ENCODE measurements around the gene WLS. TPM values are rescaled to one million over a fixed set of nuclear protein-coding genes. Genes with fewer than 3 reads are reported as not detected.

WLS gene
- total and polyA plus RNA-seq, 7 donors: 12.6 to 188 (median 99.2) TPM

GRCh38 chr1:68149110-68149798 lies 83.1 kb downstream of the WLS start:
- peaks cover 21 to 96% (median 50%) of the 10 kb centered on the region in 4 donors for H3K36me3 ChIP-seq
- intact Hi-C loops (cut with DNase I): no loop called here
- peak overlapping the region in 2 of 4 donors; percentile 70 to 71 for H3K27ac ChIP-seq
- peaks cover 0 to 22% (median 10%) of the 10 kb centered on the region in 4 donors for H3K4me1 ChIP-seq
- H3K27me3 ChIP-seq: no peaks in the 10 kb centered on the region
- peak in 1 of 4 donors; percentile 41 for TF ChIP-seq POLR2AphosphoS5 (IDR thresholded peaks at IDR 0.05)
- TF ChIP-seq POLR2A (IDR thresholded peaks at IDR 0.05): no peak
- no peak for TF ChIP-seq EP300 (IDR thresholded peaks at IDR 0.05)
- TF ChIP-seq CTCF (IDR thresholded peaks at IDR 0.05): no peak
- no peak overlapping the region for H3K4me3 ChIP-seq
- H3K9me3 ChIP-seq: no peaks in the 10 kb centered on the region
- no peak for DNase-seq
- WGBS, 2 donors: 91 to 93% methylated on average over 5 of the region's 5 CpGs

- intact Hi-C loops (cut with DNase I): no loop called here
- Histone ChIP-seq H3K4me1 (peaks cover 0 to 22% (median 10%) of the 10 kb centered on the region in 4 donors), H3K36me3 (peaks cover 20 to 96% (median 54%) of the 10 kb centered on the region in 4 donors), H3K9me3 (no peaks in the 10 kb centered on the region), H3K4me3 (no peak overlapping the region), H3K27ac (peak overlapping the region in 2 of 4 donors; percentile 70 to 71), H3K27me3 (no peaks in the 10 kb centered on the region)
- TF ChIP-seq POLR2AphosphoS5 (IDR thresholded peaks at IDR 0.05) (no peak), POLR2A (IDR thresholded peaks at IDR 0.05) (no peak), EP300 (IDR thresholded peaks at IDR 0.05) (no peak), CTCF (IDR thresholded peaks at IDR 0.05) (no peak)
- 94 to 97% methylated on average over 8 of the region's 8 CpGs for WGBS, 2 donors
- DNase-seq: no peak
These were observed 83.7 kb downstream of the WLS start for GRCh38 chr1:68148631-68149030.

DNA sequence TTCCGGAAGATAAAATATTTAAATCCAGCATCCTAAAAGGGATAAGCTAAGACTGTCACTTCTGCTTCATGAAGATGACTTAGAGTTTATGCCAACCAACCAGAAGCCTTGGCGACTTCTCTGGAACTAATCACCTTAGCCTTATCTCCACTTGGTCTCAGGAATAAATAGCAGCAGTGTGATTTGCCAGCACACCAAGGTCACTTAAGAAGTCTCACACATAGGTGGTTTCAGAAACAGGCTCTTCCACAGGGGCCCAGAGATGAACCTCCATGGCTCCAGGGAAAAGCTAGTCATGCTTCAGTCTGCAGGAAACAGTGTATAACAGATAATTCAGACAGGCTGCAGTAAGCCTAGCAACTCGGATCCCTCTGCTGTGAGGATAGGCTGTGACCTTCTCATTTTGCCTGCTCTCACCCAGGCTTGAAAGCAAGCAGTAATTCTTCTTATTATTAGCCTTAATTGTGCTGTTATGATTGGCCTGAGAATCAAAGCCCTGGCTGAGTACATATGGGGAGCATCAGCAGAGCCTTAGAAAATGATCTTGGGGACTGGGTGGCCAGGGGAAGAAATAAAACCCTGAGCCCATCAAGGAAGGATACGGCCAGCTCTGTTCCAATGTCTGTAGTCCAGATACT lies 84.7 kb downstream of the WLS start:
- peaks cover 11 to 95% (median 46%) of the 10 kb centered on the region in 4 donors for H3K36me3 ChIP-seq
- peaks cover 0 to 31% (median 20%) of the 10 kb centered on the region in 4 donors for H3K4me1 ChIP-seq
- H3K27ac ChIP-seq: peak overlapping the region in 1 of 4 donors; percentile 71
- WGBS, 2 donors: 72% methylated on average over 4 of the region's 4 CpGs
- H3K9me3 ChIP-seq: no peaks in the 10 kb centered on the region
- intact Hi-C loops (cut with DNase I): no loop called here
- no peaks in the 10 kb centered on the region for H3K27me3 ChIP-seq
- no peak overlapping the region for H3K4me3 ChIP-seq
- TF ChIP-seq EP300 (IDR thresholded peaks at IDR 0.05): no peak
- no peak for DNase-seq

GRCh38 chr1:68145418-68146126 lies 86.8 kb downstream of the WLS start:
- H3K27ac ChIP-seq: peak overlapping the region in 3 of 4 donors; percentile 47 to 85 (median 56)
- peaks cover 0 to 52% (median 40%) of the 10 kb centered on the region in 4 donors for H3K4me1 ChIP-seq
- H3K36me3 ChIP-seq: peaks cover 0 to 74% (median 29%) of the 10 kb centered on the region in 4 donors
- DNase-seq: no peak
- intact Hi-C loops (cut with DNase I): no loop called here
- no peaks in the 10 kb centered on the region for H3K9me3 ChIP-seq
- no peak overlapping the region for H3K4me3 ChIP-seq
- 11 to 60% methylated on average over 10 of the region's 10 CpGs for WGBS, 2 donors
- TF ChIP-seq CTCF (IDR thresholded peaks at IDR 0.05) (no peak), POLR2A (IDR thresholded peaks at IDR 0.05) (no peak), EP300 (IDR thresholded peaks at IDR 0.05) (no peak), POLR2AphosphoS5 (IDR thresholded peaks at IDR 0.05) (no peak)
- no peaks in the 10 kb centered on the region for H3K27me3 ChIP-seq

GRCh38 chr1:68144856-68145255 lies 87.5 kb downstream of the WLS start:
- TF ChIP-seq POLR2A (IDR thresholded peaks at IDR 0.05): no peak
- TF ChIP-seq EP300 (IDR thresholded peaks at IDR 0.05): no peak
- TF ChIP-seq POLR2AphosphoS5 (IDR thresholded peaks at IDR 0.05): no peak
- no peak for TF ChIP-seq CTCF (IDR thresholded peaks at IDR 0.05)
- intact Hi-C loops (cut with DNase I): loop anchor here (5.0 kb wide), 1 partner anchor 87 kb away; the partner anchor contains the start of gene WLS
- WGBS, 2 donors: 79 to 88% methylated on average over 4 of the region's 4 CpGs
- H3K36me3 ChIP-seq: peaks cover 0 to 71% (median 26%) of the 10 kb centered on the region in 4 donors
- peak overlapping the region in 3 of 4 donors; percentile 47 to 85 (median 56) for H3K27ac ChIP-seq
- no peaks in the 10 kb centered on the region for H3K9me3 ChIP-seq
- peaks cover 0 to 50% (median 40%) of the 10 kb centered on the region in 4 donors for H3K4me1 ChIP-seq
- no peak overlapping the region for H3K4me3 ChIP-seq
- no peaks in the 10 kb centered on the region for H3K27me3 ChIP-seq
- no peak for DNase-seq
